NCI-H526 treated with DMSO at 0.1 percent for 48 hours (cell line): Measurements from ENCODE around the gene UAP1L1.
"Not testable (repeated sequence)": the region's sequence is repeated elsewhere in the genome, so short reads cannot be mapped to it uniquely, and the experiment has no call there.

Source experiments
- DNase-seq: peaks from one replicate; lab custom pipeline; 2025; lab: John Stamatoyannopoulos, UW

The UAP1L1 gene, protein sequence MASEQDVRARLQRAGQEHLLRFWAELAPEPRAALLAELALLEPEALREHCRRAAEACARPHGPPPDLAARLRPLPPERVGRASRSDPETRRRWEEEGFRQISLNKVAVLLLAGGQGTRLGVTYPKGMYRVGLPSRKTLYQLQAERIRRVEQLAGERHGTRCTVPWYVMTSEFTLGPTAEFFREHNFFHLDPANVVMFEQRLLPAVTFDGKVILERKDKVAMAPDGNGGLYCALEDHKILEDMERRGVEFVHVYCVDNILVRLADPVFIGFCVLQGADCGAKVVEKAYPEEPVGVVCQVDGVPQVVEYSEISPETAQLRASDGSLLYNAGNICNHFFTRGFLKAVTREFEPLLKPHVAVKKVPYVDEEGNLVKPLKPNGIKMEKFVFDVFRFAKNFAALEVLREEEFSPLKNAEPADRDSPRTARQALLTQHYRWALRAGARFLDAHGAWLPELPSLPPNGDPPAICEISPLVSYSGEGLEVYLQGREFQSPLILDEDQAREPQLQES

GRCh38 chr9:137077010-137077747 lies at the start of gene UAP1L1:
Gene UAP1L1 (plus strand): TSS chr9:137077517. CDS start chr9:137077533, 16 bp downstream.
- no peak for DNase-seq

- peak; percentile 22 for DNase-seq
These were observed 48.9 kb upstream of the UAP1L1 start for GRCh38 chr9:137028263-137029057.

- no peak for DNase-seq
These were observed 48.0 kb upstream of the UAP1L1 start for GRCh38 chr9:137029058-137029936.

GRCh38 chr9:137030006-137030405 lies 47.3 kb upstream of the UAP1L1 start:
- no peak for DNase-seq

DNA sequence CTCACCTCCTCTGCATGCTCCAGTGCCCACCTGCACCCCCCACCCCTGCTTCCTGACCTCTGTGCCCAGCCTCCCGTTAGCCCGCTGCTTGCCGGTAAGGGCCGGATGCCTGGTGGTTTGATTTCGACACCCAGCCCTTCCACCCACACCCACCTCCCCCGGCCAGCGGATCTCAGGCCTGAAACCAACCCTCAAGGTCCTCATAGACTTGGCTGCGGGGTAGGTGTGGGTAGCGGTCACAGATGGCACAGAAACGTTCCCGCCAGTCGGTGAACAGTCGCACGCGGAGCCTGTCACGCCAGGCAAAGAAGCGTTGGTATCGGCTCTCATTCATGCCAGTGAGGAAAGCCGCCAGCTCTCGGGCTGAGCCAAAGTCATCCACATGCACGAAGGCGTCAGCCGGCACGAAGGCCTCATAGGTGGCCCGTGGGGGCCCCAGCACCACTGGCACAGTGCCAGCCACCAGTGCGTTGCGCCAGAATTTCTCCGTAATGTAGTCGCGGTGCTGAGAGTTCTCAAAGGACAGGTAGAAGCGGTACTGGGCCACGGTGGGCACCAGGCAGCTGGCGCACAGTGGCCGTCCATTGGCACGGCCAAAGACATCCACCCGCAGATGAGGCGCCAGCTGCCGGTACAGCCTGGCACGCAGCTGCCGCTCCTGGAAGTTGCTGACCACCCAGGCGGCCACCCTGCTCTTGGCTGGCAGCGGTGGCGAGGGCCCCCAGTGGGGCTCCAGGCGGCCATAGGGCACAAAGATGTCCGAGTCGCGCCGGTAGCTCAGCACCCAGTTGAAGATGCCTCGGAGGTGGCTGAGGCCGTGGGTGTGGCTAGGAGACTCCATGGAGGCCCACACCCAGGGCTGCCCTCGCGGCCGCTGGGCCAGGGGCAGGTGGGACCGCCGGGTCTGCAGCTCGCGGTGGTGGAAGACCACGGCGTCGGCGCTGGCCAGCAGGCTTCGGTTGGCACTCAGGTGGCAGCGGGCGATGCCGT lies 46.5 kb upstream of the UAP1L1 start:
- no peak for DNase-seq

- DNase-seq, result no peak
These were observed 45.2 kb upstream of the UAP1L1 start, which contains the start of gene FUT7 for GRCh38 chr9:137031904-137032640. Gene FUT7 (minus strand): TSS chr9:137032088. CDS start chr9:137031991, 97 bp downstream.

DNA sequence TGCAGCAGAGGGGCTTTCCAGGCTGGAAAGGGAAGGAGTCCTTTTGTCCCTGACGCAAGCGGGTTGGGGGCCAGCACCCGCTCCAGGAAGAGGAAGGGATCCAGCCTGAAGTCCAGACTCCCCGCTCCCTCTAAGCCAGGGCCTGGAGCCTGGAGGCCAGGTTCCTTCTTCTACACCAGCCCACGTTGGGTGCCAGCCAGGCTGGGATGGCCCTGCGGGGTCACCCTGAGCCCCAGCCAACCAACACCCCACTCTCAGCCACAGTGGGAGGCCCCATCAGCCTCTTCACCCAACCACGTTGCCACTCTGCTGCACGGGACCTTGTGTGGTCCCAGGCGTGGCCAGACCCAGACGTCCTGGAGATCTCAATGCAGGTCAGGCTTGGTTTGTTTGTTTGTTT lies 44.5 kb upstream of the UAP1L1 start:
- DNase-seq, result no peak

DNA sequence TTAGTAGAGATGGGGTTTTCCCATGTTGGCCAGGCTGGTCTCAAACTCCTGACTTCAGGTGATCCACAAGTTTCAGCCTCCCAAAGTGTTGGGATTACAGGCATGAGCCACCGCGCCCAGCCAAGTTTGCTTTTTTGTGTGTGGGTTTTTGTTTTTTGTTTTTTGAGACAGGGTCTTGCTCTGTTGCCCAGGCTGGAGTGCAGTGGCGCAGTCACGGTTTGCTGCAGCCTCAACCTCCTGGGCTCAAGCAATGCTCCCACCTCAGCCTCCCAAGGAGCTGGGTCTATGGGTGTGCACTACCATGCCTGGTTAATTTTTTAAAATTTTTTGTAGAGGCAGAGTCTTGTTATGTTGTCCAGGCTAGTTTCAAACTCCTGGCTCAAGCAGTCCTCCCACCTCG lies 43.8 kb upstream of the UAP1L1 start:
- DNase-seq, result not testable (repeated sequence)

DNA sequence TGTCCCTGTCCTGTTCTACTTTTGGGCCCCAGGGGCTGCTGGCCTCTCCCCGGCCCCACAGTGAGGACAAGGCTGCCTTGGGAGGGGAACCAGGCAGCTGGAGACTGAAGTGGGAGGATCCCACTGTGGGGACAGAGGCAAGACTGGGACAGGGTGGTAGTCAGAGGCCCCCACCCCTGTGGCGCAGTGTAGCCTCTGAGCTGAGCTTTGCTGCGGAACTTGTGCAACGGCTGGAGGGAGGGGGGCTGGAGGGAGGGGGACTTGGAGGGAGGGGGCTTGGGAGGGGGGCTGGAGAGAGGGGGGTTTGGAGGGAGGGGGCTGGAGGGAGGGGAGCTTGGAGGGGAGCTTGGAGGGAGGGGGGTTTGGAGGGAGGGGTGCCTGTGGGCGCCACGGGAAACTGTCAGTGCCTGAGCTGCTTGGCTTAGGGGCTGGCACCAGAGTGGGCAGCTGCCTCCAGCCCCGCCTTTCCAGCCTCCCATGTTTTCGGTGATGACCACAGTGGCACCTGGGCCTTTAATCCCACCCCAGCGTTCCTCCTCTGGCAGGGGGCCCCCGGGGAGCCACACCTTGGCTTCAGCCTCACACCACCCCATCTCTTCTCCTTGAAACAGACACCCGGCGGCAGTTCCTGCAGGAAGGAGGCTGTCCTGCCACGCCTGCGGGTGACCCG lies 43.1 kb upstream of the UAP1L1 start:
- DNase-seq, result no peak

GRCh38 chr9:137034709-137035506 lies 42.4 kb upstream of the UAP1L1 start:
- DNase-seq, result peak; percentile 65

DNA sequence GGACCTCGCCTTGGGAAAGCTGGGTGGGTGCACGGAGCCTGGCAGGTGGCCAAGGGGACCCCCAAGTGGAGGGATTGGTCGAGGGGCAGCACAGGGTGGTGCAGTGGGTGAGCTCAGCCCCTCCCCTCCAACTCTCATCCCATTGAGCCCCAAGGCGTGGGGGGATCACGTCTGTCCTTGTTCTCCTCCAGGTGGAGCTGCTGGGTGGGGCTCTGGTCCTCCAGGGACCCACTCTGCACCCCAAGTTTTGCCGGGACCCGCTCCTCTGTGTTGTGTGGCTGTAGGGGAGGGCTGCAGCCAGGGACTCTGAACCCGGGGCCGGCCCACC lies 41.8 kb upstream of the UAP1L1 start:
- no peak for DNase-seq

GRCh38 chr9:137035937-137036336 lies 41.4 kb upstream of the UAP1L1 start:
- no peak for DNase-seq

DNA sequence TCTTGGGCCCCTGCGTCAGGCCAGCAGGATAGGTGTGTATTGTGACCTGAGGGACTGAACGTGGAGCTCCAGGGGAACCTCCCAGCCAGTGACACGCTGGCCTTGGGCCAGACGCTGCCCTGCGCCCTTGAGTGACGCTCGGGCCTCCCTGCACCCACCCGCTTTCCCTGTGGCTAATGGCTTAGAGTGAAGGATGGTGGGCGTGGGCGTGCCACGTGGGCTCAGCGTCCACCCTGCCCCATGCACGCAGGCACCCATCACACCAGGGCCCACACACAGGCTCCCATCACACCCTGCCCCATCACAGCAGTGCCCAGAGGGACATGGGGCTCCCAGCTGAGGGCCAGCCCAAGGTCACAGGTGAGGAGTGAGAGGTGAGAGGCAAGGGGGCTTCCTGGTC lies 40.3 kb upstream of the UAP1L1 start:
- DNase-seq, result no peak

GRCh38 chr9:137037483-137037882 lies 39.8 kb upstream of the UAP1L1 start:
- DNase-seq, result no peak

GRCh38 chr9:137038916-137039315 lies 38.4 kb upstream of the UAP1L1 start:
- DNase-seq, result no peak

DNA sequence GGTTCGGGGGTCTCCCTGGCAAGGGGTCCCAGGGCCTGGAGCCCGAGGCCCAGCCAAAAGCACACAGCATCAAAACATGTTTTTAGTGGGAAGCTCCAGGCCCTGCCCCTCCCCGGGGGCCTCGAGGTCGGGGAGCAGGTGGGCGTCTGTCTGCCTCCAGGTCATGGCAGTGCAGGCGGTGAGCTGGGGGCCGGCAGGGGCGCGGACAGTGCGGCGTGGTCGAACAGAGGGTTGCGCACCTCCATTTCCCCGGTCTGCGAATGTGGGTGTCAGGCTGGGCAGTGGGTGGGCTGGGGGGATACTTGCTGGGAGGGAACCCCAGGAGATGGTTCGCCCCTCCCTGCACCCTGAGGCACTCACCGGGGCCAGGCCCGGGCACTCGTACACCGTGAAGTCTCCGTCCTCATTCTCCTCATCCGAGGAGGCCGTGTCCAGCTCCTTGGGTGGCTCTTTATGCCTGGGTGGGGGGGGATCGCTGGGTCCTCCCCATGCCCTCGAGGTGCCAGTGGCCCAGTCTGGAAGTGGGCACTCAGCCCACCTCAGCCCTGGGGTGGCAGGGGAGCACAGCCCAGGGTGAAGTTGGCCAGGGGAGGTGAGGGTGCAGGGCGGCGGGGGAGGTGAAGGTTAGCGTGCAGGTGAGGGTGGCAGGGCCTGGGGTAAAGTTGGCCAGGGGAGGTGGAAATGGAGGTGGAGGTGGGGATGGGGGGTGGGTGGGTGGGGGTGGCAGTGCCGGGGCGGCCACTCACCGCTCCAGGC lies 37.5 kb upstream of the UAP1L1 start:
- no peak for DNase-seq

GRCh38 chr9:137040568-137040967 lies 36.7 kb upstream of the UAP1L1 start:
- DNase-seq, result no peak
